ENCODE measurements around the gene ZBTB39.
"Not testable (repeated sequence)": the region's sequence is repeated elsewhere in the genome, so short reads cannot be mapped to it uniquely, and the experiment has no call there.

The ZBTB39 gene

GRCh38 chr12:56980268-56980667, 26.1 kb downstream of the ZBTB39 start:
- no peak for DNase-seq (ENCODE audit: low read depth, low spot score)

GRCh38 chr12:56979628-56980027, 26.7 kb downstream of the ZBTB39 start:
- no peak for DNase-seq (ENCODE audit: low read depth, low spot score)

DNA sequence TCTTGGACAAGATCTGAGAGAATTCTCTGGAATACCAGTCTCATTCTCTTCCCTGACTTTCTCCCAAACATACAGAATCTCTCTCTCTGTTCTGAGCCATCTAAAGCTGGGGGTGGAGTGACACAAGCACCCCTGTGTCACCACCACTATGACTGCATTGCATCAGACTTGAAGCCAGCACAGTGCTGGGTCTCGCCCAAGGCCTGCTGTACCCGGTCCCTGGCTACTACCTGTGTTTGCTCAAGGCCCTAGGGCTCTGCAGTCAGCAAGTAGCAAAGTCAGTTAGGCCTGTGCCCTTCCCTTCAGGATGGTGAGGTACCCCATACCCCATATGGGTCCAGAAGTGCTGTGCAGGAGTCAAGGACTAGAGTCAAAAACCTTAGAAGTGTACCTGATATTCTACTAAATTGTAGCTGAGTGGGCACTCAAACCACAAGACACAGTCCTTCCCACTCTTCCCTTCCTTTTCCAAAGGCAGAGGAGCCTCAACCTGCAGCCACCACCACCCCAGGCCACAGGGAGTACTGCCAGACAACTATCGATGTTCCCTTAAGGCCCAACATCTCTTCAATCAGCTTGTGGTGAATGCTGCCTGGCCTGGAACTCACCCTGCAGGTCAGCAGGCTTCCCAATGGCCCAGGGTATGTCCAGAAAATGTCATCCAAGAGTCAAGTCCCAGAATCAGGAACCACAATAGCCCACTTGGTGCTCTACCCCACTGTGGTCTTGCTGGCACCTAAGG, 27.8 kb downstream of the ZBTB39 start:
- no peak for DNase-seq (ENCODE audit: low read depth, low spot score)

DNA sequence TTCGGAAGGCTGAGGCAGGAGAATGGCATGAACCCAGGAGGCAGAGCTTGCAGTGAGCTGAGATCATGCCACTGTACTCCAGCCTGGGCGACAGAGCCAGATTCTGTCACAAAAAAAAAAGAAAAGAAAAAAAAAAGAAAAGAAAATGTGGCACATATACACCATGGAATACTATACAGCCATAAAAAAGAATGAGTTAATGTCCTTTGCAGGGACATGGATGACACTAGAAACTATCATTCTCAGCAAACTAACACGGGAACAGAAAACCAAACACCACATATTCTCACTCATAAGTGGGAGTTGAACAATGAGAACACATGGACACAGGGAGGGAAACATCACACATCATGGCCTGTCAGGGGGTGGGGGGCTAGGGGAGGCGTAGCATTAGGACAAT, 29.0 kb downstream of the ZBTB39 start:
- DNase-seq (ENCODE audit: low read depth, low spot score): not testable (repeated sequence)

DNA sequence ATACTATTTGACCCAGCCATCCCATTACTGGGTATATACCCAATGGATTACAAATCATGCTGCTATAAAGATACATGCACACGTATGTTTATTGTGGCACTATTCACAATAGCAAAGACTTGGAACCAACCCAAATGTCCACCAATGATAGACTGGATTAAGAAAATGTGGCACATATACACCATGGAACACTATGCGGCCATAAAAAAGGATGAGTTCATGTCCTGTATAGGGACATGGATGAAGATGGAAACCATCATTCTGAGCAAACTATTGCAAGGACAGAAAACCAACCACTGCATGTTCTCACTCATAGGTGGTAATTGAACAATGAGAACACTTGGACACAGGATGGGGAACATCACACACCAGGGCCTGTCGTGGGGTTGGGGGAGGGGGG, 32.1 kb downstream of the ZBTB39 start:
- not testable (repeated sequence) for DNase-seq (ENCODE audit: low read depth, low spot score)

- not testable (repeated sequence) for DNase-seq (ENCODE audit: low read depth, low spot score)
These were observed 37.4 kb downstream of the ZBTB39 start for GRCh38 chr12:56968910-56969309.

- DNase-seq (ENCODE audit: low read depth, low spot score): not testable (repeated sequence)
These were observed 40.2 kb downstream of the ZBTB39 start for GRCh38 chr12:56965997-56966642.

- not testable (repeated sequence) for DNase-seq (ENCODE audit: low read depth, low spot score)
These were observed 41.2 kb downstream of the ZBTB39 start for GRCh38 chr12:56965124-56965523.

- DNase-seq (ENCODE audit: low read depth, low spot score): not testable (repeated sequence)
These were observed 42.8 kb downstream of the ZBTB39 start for GRCh38 chr12:56963557-56963956.

DNA sequence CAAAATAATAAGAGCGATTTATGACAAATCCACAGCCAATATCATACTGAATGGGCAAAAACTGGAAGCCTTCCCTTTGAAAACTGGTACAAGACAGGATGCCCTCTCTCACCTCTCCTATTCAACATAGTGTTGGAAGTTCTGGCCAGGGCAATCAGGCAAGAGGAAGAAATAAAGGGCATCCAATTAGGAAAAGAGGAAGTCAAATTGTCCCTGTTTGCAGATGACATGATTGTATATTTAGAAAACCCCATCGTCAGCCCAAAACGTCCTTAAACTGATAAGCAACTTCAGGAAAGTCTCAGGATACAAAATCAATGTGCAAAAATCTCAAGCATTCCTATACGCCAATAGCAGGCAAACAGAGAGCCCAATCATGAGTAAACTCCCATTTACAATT, 44.1 kb downstream of the ZBTB39 start:
- DNase-seq (ENCODE audit: low read depth, low spot score): not testable (repeated sequence)

- no peak for DNase-seq (ENCODE audit: low read depth, low spot score)
These were observed 47.9 kb downstream of the ZBTB39 start for GRCh38 chr12:56958422-56958821.

- DNase-seq (ENCODE audit: low read depth, low spot score): no peak
These were observed 48.9 kb downstream of the ZBTB39 start, which contains the start of gene RDH16 for GRCh38 chr12:56957229-56958052. RDH16 (minus strand) TSS chr12:56957608; CDS start chr12:56957462, 146 bp downstream.

DNA sequence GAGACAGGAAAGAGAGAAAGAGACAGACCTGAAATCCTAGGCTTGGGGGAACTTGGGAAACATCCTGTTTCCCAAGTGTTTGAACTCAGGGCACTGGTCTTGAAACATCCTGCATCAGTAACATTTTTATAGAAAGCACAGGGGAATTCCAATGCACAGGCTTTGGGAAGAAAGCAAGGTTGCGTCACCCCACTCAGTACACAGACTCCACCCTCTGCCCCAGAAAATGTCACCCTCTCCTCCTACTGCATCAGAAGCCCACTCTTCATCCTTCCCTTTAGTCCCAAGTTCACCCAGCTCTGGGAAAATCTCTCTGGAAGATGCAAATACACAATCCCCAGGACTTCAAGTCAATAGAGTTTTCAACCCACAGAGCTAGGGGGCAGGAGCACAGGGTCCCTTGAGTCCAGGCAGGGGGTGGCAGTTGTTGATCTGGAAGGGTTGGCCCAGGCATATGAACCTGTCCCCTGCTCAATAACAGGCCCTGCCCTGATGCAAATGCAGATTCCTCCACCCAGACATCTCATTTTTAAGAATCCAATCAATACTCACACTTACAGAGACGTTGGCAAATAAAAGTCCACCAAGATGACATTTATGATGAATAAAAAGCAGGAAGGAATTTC, 50.6 kb downstream of the ZBTB39 start:
- no peak for DNase-seq (ENCODE audit: low read depth, low spot score)

GRCh38 chr12:56954958-56955355, 51.4 kb downstream of the ZBTB39 start:
- DNase-seq (ENCODE audit: low read depth, low spot score): no peak

- no peak for DNase-seq (ENCODE audit: low read depth, low spot score)
These were observed 52.0 kb downstream of the ZBTB39 start for GRCh38 chr12:56954057-56954957.

DNA sequence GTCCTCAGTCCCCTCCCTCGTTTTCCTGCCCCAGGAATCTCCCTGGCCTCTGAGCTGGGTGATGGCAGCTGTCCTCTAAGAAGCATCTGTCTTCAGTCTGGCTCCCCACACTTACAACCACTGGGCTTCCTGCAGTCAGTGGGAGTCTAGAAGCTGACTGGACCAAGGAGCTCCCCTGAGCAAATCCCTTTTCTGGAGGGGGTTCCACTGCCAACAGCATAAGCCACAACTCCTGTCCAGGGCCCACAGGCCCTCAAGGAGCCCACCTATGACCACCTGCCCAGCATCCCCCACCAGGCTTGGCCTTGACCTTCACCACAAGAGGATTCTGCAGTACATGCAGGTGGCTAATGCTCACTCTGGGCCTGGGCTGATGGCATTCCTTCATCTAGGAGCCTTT, 53.0 kb downstream of the ZBTB39 start:
- no peak for DNase-seq (ENCODE audit: low read depth, low spot score)

DNA sequence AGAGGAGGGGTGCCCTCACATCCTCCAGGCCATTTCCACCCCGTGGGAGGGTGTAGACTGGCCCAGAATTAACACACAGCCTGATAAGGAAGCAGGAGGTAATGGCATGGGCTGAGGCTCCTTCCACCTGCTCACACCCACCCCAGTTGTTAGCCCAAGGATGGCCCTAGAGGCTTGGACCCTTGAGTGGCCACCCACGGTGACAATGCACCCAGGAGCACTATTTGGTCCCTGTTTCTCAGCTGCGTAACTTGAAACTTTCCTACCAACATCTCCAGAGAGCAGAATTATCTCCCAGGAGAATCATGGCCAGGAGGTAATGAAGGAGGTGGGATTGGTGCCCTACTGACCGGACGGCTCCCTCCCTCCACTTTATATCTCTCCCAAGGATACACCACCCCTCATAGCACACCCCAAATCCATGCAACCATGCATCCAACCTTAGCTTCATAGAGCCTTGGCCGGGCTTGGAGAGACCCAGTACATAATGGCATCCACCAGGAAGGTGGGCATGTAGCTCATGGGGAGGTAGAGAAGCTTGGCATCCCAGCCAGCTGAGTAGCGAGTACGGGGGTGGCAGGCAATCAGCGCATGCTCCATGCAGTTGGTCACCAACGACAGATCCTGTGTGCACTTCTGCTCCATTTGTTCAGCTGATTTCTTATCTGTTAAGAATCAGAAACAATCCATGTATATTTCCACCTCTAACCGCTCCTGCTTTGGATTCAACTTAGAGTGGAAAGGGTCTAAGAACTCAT, 54.6 kb downstream of the ZBTB39 start:
- DNase-seq (ENCODE audit: low read depth, low spot score): no peak

- DNase-seq (ENCODE audit: low read depth, low spot score): no peak
These were observed 57.5 kb downstream of the ZBTB39 start for GRCh38 chr12:56948881-56949280.

Measured in astrocyte of the hippocampus (primary cell).